ENCODE results near the gene PPP6R3. TPM values are rescaled to one million over a fixed set of nuclear protein-coding genes. Genes with fewer than 3 reads are reported as not detected.

PPP6R3 gene
- total and polyA plus RNA-seq, 2 of the 13 experiments (the other 11 are each of a cell fraction or from before 2014, with no cell fraction given) = 41.2 to 83.4 TPM

DNA sequence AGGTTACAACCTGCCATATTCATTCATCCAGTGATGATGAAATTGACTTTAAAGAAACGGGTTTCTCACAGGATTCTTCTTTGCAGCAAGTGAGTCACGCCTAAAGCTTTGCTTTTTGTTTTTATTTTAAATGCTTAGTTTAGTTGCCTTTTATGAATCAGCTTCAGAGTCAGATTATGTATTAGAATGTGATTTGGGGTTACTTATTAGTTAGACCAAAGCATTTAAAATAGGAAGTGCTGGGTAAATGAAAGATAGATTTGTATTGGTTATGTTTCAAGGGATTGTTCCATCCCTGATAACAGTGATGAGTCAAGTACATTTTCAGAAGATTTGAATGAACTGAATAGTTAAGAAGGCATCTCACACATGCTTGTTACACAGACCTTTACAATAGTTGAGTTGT lies 122.5 kb downstream of the PPP6R3 start:
- 98% methylated on average over 2 of the region's 2 CpGs for WGBS (ENCODE audit: low lambda C conversion rate)
- FAIRE-seq (no peak), ATAC-seq (no peak), DNase-seq (ENCODE audit: low spot score) (no peak)
- ChIA-PET POLR2A (no interaction called here), CTCF (ENCODE audit: low intra/inter-chr PET ratio, low total read pairs) (no interaction called here)
- in situ Hi-C loops (cut with HindIII; ENCODE audit: extremely low pct_ligation_motif_present, low pct_unique_long_range_greater_than_20kb) (no loop called here), intact Hi-C loops (cut with micrococcal nuclease; ENCODE audit: unreplicated experiment) (no loop called here)
- Histone ChIP-seq H3K9ac (ENCODE audit: insufficient read depth, low read depth, low read length) (no peak overlapping the region), H3K9me3 (ENCODE audit: low read length) (no peaks in the 10 kb centered on the region), H2AFZ (ENCODE audit: low read length) (no peak overlapping the region), H4K20me1 (ENCODE audit: insufficient read depth, low read length) (no peaks in the 10 kb centered on the region), H3K4me3 (replicated peaks in 1 of 3; ENCODE audit: insufficient read depth in 1 of 3, low read depth in 2 of 3, low read length in 3 of 3) (no peak overlapping the region), H3K27me3 (ENCODE audit: control insufficient read depth in 1 of 2, insufficient read depth in 2 of 2, low read length in 2 of 2) (no peaks in the 10 kb centered on the region), H3K27ac (ENCODE audit: extremely low read length, insufficient read depth, low read length) (no peak overlapping the region), H3K36me3 (replicated peaks in 1 of 2; ENCODE audit: control insufficient read depth in 1 of 2, insufficient read depth in 2 of 2, low read length in 2 of 2) (peaks cover 30 to 78% of the 10 kb centered on the region in 2 experiments), H3K79me2 (ENCODE audit: insufficient read depth, low read length) (no peaks in the 10 kb centered on the region), H3K4me1 (ENCODE audit: insufficient read depth, low read length) (no peaks in the 10 kb centered on the region), H3K4me2 (ENCODE audit: low read depth, low read length) (no peak overlapping the region)
- TF ChIP-seq, protein P1, sequence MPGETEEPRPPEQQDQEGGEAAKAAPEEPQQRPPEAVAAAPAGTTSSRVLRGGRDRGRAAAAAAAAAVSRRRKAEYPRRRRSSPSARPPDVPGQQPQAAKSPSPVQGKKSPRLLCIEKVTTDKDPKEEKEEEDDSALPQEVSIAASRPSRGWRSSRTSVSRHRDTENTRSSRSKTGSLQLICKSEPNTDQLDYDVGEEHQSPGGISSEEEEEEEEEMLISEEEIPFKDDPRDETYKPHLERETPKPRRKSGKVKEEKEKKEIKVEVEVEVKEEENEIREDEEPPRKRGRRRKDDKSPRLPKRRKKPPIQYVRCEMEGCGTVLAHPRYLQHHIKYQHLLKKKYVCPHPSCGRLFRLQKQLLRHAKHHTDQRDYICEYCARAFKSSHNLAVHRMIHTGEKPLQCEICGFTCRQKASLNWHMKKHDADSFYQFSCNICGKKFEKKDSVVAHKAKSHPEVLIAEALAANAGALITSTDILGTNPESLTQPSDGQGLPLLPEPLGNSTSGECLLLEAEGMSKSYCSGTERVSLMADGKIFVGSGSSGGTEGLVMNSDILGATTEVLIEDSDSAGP (CRISPR knock-in tag; IDR thresholded peaks at IDR 0.05; ENCODE audit: borderline replicate concordance) = no peak
- TF ChIP-seq TSC22D2 (CRISPR knock-in tag; IDR thresholded peaks at IDR 0.05; ENCODE audit: borderline replicate concordance) (no peak), ERF (CRISPR knock-in tag; IDR thresholded peaks at IDR 0.05) (no peak), NR2F2 (IDR thresholded peaks at IDR 0.05; ENCODE audit: borderline replicate concordance, low read depth) (no peak), FOXA3 (CRISPR knock-in tag; IDR thresholded peaks at IDR 0.05) (no peak), ZNF777 (CRISPR knock-in tag; IDR thresholded peaks at IDR 0.05) (no peak), TMF1 (CRISPR knock-in tag; IDR thresholded peaks at IDR 0.05; ENCODE audit: low read depth) (no peak)
- TF ChIP-seq, protein P2, sequence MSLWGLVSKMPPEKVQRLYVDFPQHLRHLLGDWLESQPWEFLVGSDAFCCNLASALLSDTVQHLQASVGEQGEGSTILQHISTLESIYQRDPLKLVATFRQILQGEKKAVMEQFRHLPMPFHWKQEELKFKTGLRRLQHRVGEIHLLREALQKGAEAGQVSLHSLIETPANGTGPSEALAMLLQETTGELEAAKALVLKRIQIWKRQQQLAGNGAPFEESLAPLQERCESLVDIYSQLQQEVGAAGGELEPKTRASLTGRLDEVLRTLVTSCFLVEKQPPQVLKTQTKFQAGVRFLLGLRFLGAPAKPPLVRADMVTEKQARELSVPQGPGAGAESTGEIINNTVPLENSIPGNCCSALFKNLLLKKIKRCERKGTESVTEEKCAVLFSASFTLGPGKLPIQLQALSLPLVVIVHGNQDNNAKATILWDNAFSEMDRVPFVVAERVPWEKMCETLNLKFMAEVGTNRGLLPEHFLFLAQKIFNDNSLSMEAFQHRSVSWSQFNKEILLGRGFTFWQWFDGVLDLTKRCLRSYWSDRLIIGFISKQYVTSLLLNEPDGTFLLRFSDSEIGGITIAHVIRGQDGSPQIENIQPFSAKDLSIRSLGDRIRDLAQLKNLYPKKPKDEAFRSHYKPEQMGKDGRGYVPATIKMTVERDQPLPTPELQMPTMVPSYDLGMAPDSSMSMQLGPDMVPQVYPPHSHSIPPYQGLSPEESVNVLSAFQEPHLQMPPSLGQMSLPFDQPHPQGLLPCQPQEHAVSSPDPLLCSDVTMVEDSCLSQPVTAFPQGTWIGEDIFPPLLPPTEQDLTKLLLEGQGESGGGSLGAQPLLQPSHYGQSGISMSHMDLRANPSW (CRISPR knock-in tag; IDR thresholded peaks at IDR 0.05; ENCODE audit: borderline replicate concordance) = no peak
- no TSS peak for BruUV-seq (replicated peaks)
